Liver (tissue), 3 donors: ENCODE data around the gene BPIFB1.

ENCODE experiments used
- ATF3 ChIP-seq: IDR thresholded peaks from 2 replicates; pipeline ENCODE4 v1.6.1; 2016; ENCODE audit warnings: antibody characterized with exemption
- CTCF ChIP-seq: fragments of 150-350 bp; IDR thresholded peaks from 2 replicates; pipeline ENCODE4 v1.5.1; 2017; ENCODE audit warnings: improper control_type of control experiment, low read depth, low read length; ENCODE audit not compliant: missing input control
- HNF4A ChIP-seq, 2 donors: conservative IDR thresholded peaks; 2 replicates each; pipeline ENCODE4 v1.6.1; 2016; ENCODE audit warnings: antibody characterized with exemption in 2 of 2, mild to moderate bottlenecking in 2 of 2
- HNF4G ChIP-seq: IDR thresholded peaks from 2 replicates; pipeline ENCODE4 v1.6.1; 2016; ENCODE audit warnings: antibody characterized with exemption
- MAX ChIP-seq: IDR thresholded peaks from 2 replicates; pipeline ENCODE4 v1.6.1; 2016; ENCODE audit warnings: antibody characterized with exemption
- RXRA ChIP-seq, 2 donors: IDR thresholded peaks; 2 replicates each; pipeline ENCODE4 v1.6.1; 2017 to 2018; ENCODE audit warnings: antibody characterized with exemption in 2 of 2, mild to moderate bottlenecking in 1 of 2
- donor health status: healthy.
- donor health status: healthy.

GRCh38 chr20:33275871-33276270 is 7.1 kb upstream of the BPIFB1 start:
- TF ChIP-seq CTCF (no peak), ATF3 (no peak), MAX (no peak), HNF4G (no peak), HNF4A (conservative IDR thresholded peaks at IDR 0.05) (no peak), RXRA (IDR thresholded peaks at IDR 0.05) (no peak)
